ENCODE results near the gene ACOT7.
A peak's percentile ranks its signal among the peaks of the same experiment; 100 is the strongest.
"Not testable (repeated sequence)": the region's sequence is repeated elsewhere in the genome, so short reads cannot be mapped to it uniquely, and the experiment has no call there.

The ACOT7 gene

DNA sequence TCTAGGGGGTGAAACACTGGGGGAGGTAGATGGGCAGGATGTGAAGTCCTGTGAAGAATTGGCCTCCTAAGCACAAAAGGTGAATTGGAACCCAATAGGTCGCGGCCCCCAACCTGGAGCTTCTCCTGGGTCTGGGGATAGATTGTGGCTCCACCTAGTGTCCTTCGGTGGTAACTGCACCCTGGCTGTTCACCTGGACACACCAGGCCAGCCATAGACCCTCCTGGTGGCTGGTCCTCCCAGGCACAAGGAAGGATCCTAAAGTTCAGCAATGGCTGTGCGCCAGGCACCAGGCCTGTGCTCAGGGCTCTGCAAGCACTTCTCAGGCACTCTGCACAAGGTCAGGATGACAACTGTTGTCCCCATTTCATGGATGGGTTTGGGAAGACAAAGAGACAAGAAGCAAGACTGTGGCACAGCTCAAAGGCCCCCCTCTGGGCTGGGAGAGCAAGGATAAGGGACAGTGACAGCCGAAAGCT is 44.5 kb upstream of the ACOT7 start:
- no peak overlapping the region for H3K27ac ChIP-seq (ENCODE audit: low read length)
- no peaks in the 10 kb centered on the region for H3K79me2 ChIP-seq (ENCODE audit: insufficient read depth, low read length)
- no peak overlapping the region for H3K9ac ChIP-seq (ENCODE audit: low read depth, low read length)
- peak; percentile 71 for DNase-seq
- H3K4me3 ChIP-seq (ENCODE audit: low read depth in 1 of 2, low read length in 2 of 2): no peak overlapping the region
- no peak for TF ChIP-seq EZH2 (IDR thresholded peaks at IDR 0.05; ENCODE audit: borderline replicate concordance, low read depth, low read length, severe bottlenecking)
- TF ChIP-seq, protein P1, sequence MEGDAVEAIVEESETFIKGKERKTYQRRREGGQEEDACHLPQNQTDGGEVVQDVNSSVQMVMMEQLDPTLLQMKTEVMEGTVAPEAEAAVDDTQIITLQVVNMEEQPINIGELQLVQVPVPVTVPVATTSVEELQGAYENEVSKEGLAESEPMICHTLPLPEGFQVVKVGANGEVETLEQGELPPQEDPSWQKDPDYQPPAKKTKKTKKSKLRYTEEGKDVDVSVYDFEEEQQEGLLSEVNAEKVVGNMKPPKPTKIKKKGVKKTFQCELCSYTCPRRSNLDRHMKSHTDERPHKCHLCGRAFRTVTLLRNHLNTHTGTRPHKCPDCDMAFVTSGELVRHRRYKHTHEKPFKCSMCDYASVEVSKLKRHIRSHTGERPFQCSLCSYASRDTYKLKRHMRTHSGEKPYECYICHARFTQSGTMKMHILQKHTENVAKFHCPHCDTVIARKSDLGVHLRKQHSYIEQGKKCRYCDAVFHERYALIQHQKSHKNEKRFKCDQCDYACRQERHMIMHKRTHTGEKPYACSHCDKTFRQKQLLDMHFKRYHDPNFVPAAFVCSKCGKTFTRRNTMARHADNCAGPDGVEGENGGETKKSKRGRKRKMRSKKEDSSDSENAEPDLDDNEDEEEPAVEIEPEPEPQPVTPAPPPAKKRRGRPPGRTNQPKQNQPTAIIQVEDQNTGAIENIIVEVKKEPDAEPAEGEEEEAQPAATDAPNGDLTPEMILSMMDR (IDR thresholded peaks at IDR 0.05; ENCODE audit: borderline replicate concordance, extremely low read depth, low read length, poor library complexity, severe bottlenecking): peak; percentile 90
- peaks cover 4% of the 10 kb centered on the region; the same call in 1 of the 2 replicates for H4K20me1 ChIP-seq (ENCODE audit: insufficient read depth, low read length)
- H2AFZ ChIP-seq (ENCODE audit: low read depth, low read length): no peak overlapping the region
- ATAC-seq (ENCODE audit: insufficient read depth, low read depth): peak; percentile 87
- no peak overlapping the region for H3K4me2 ChIP-seq (ENCODE audit: insufficient read depth, low read length)
- no peaks in the 10 kb centered on the region for H3K4me1 ChIP-seq (ENCODE audit: insufficient read depth, low read length)
- no peaks in the 10 kb centered on the region for H3K36me3 ChIP-seq (ENCODE audit: insufficient read depth, low read length)
- H3K9me3 ChIP-seq (ENCODE audit: insufficient read depth, low read length, severe bottlenecking): no peaks in the 10 kb centered on the region
- peaks cover 14% of the 10 kb centered on the region for H3K27me3 ChIP-seq (ENCODE audit: insufficient read depth, low read length, poor library complexity)

DNA sequence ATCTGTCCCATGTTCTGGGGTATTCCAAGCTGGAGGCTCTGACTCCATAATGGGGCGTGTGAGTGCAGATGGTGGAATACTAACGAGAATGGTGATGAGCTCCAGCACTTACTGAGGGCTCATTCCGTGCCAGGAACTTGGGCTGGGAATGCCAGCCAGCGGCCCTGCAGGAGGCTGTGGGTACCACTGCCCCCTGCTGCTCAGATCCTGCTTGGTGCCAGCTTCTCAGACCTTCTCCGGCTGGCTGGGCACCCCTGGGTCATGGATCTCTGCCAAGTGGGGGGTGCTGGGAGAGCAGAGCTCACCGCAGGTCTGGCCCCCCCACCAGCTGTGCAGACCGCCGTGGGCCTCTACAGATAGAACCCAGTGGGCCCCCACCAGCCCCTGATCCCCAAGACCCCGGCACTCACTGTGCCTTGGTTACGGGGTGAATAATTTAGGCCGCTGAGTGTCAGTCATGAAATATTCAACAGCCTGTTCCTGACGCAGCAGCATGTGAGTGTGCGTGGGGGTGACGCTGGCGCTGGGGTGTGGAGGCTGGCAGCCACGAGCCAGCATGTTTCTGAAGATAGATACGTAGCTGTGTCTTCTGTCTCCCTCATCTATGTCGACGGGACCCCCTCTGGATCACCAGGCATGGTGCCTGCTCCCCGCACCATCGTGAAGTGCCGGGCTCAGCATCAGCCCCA is 43.6 kb upstream of the ACOT7 start:
- not testable (repeated sequence) for H3K9me3 ChIP-seq (ENCODE audit: insufficient read depth, low read length, severe bottlenecking); H4K20me1 ChIP-seq (ENCODE audit: insufficient read depth, low read length); DNase-seq; H3K4me2 ChIP-seq (ENCODE audit: insufficient read depth, low read length); H2AFZ ChIP-seq (ENCODE audit: low read depth, low read length); H3K9ac ChIP-seq (ENCODE audit: low read depth, low read length); ATAC-seq (ENCODE audit: insufficient read depth, low read depth); H3K79me2 ChIP-seq (ENCODE audit: insufficient read depth, low read length); H3K36me3 ChIP-seq (ENCODE audit: insufficient read depth, low read length); H3K4me1 ChIP-seq (ENCODE audit: insufficient read depth, low read length); H3K4me3 ChIP-seq (ENCODE audit: low read depth in 1 of 2, low read length in 2 of 2); H3K27ac ChIP-seq (ENCODE audit: low read length)
- TF ChIP-seq, protein P1 (IDR thresholded peaks at IDR 0.05; ENCODE audit: borderline replicate concordance, extremely low read depth, low read length, poor library complexity, severe bottlenecking): peak; percentile 32
- H3K27me3 ChIP-seq (ENCODE audit: insufficient read depth, low read length, poor library complexity): peaks cover 14% of the 10 kb centered on the region

DNA sequence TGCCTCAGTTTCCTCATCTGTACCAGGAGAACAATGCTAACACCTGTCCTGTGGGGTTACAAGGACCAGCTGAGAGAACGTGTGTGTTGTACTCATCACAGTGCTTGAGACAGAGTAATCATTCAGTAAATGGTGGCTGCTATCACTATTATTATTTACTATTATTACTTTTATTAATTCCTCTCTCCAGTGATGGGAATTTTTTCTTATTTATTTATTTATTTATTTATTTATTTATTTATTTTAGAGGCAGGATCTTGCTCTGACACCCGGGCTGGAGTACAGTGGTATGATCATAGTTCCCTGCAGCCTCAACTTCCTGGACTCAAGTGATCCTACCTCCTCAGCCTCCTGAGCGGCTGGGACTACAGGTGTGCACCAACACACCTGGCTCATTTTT is 42.7 kb upstream of the ACOT7 start:
- H4K20me1 ChIP-seq (ENCODE audit: insufficient read depth, low read length); H3K4me1 ChIP-seq (ENCODE audit: insufficient read depth, low read length); ATAC-seq (ENCODE audit: insufficient read depth, low read depth); H3K79me2 ChIP-seq (ENCODE audit: insufficient read depth, low read length); H3K9ac ChIP-seq (ENCODE audit: low read depth, low read length); H3K9me3 ChIP-seq (ENCODE audit: insufficient read depth, low read length, severe bottlenecking); H3K27ac ChIP-seq (ENCODE audit: low read length); H2AFZ ChIP-seq (ENCODE audit: low read depth, low read length); DNase-seq; H3K4me3 ChIP-seq (ENCODE audit: low read depth in 1 of 2, low read length in 2 of 2); H3K4me2 ChIP-seq (ENCODE audit: insufficient read depth, low read length); H3K36me3 ChIP-seq (ENCODE audit: insufficient read depth, low read length): not testable (repeated sequence)
- peaks cover 14% of the 10 kb centered on the region for H3K27me3 ChIP-seq (ENCODE audit: insufficient read depth, low read length, poor library complexity)

DNA sequence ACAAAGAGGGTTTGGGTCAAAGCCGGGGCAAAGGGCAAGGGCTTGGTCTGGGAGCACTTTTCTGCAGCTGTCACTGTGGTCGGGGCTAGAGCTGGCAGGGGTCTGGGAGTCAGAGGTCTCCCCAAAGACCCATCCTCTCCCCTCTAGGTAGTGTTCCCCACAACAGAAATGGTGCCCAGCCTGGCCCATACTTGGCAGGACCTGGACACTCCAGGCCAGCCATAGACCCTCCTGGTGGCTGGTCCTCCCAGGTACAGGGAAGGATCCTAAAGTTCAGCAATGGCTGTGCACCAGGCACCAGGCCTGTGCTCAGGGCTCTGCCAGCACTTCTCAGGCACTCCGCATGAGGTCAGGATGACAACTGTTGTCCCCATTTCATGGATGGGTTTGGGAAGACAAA is 42.0 kb upstream of the ACOT7 start:
- DNase-seq: no peak

More for the DNA sequence above, 42.0 kb upstream of the ACOT7 start:
- H3K9ac ChIP-seq (ENCODE audit: low read depth, low read length): no peak overlapping the region
- no peak for TF ChIP-seq EZH2 (IDR thresholded peaks at IDR 0.05; ENCODE audit: borderline replicate concordance, low read depth, low read length, severe bottlenecking)
- TF ChIP-seq, protein P1 (IDR thresholded peaks at IDR 0.05; ENCODE audit: borderline replicate concordance, extremely low read depth, low read length, poor library complexity, severe bottlenecking): no peak
- H3K4me2 ChIP-seq (ENCODE audit: insufficient read depth, low read length): no peak overlapping the region
- H3K36me3 ChIP-seq (ENCODE audit: insufficient read depth, low read length): no peaks in the 10 kb centered on the region
- H3K9me3 ChIP-seq (ENCODE audit: insufficient read depth, low read length, severe bottlenecking): no peaks in the 10 kb centered on the region
- no peaks in the 10 kb centered on the region for H3K79me2 ChIP-seq (ENCODE audit: insufficient read depth, low read length)
- no peak overlapping the region for H2AFZ ChIP-seq (ENCODE audit: low read depth, low read length)
- H4K20me1 ChIP-seq (ENCODE audit: insufficient read depth, low read length): peaks cover 7% of the 10 kb centered on the region; the same call in 1 of the 2 replicates
- no peak for ATAC-seq (ENCODE audit: insufficient read depth, low read depth)
- H3K4me1 ChIP-seq (ENCODE audit: insufficient read depth, low read length): no peaks in the 10 kb centered on the region
- no peak overlapping the region for H3K27ac ChIP-seq (ENCODE audit: low read length)
- peaks cover 18% of the 10 kb centered on the region for H3K27me3 ChIP-seq (ENCODE audit: insufficient read depth, low read length, poor library complexity)
- no peak overlapping the region for H3K4me3 ChIP-seq (ENCODE audit: low read depth in 1 of 2, low read length in 2 of 2)
